ENCODE measurements around the gene ARHGAP21.

The ARHGAP21 gene

DNA sequence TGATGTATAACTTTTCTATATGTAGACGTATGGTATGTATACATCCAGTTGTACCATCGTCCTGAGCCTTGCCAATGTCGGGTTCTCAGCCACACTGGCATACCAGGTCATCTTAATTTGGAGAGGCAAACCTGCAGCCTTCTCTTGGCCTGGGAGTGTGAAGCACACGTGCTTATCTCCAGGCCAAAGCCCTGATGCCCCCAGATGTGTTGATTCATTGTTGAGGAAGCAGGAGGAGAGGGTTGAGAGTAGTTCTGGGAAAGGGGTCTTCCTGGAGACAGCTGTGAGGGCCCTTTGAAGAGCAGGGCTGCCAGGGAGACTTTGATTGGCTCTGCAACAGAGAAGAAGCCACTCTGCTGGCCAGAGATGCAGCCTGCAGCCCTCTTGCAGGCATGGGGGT, 155.6 kb downstream of the ARHGAP21 start:
- no peaks in the 10 kb centered on the region for H3K4me1 ChIP-seq (ENCODE audit: insufficient read depth, low read length)
- H3K27me3 ChIP-seq (ENCODE audit: insufficient read depth, low read length), result no peaks in the 10 kb centered on the region
- no peaks in the 10 kb centered on the region for H3K36me3 ChIP-seq (ENCODE audit: insufficient read depth, low read length)
- H3K9me3 ChIP-seq (ENCODE audit: low read length), result peaks cover 2% of the 10 kb centered on the region
- no peak overlapping the region for H3K4me3 ChIP-seq (ENCODE audit: low read length)
- H2AFZ ChIP-seq (ENCODE audit: low read depth, low read length), result no peak overlapping the region

GRCh38 chr10:24561453-24561852, 162.2 kb downstream of the ARHGAP21 start:
- H3K9me3 ChIP-seq (ENCODE audit: low read length), result no peaks in the 10 kb centered on the region
- H3K4me3 ChIP-seq (ENCODE audit: low read length), result no peak overlapping the region
- H2AFZ ChIP-seq (ENCODE audit: low read depth, low read length), result no peak overlapping the region
- no peaks in the 10 kb centered on the region for H3K27me3 ChIP-seq (ENCODE audit: insufficient read depth, low read length)
- no peaks in the 10 kb centered on the region for H3K36me3 ChIP-seq (ENCODE audit: insufficient read depth, low read length)
- peaks cover 2% of the 10 kb centered on the region for H3K4me1 ChIP-seq (ENCODE audit: insufficient read depth, low read length)

DNA sequence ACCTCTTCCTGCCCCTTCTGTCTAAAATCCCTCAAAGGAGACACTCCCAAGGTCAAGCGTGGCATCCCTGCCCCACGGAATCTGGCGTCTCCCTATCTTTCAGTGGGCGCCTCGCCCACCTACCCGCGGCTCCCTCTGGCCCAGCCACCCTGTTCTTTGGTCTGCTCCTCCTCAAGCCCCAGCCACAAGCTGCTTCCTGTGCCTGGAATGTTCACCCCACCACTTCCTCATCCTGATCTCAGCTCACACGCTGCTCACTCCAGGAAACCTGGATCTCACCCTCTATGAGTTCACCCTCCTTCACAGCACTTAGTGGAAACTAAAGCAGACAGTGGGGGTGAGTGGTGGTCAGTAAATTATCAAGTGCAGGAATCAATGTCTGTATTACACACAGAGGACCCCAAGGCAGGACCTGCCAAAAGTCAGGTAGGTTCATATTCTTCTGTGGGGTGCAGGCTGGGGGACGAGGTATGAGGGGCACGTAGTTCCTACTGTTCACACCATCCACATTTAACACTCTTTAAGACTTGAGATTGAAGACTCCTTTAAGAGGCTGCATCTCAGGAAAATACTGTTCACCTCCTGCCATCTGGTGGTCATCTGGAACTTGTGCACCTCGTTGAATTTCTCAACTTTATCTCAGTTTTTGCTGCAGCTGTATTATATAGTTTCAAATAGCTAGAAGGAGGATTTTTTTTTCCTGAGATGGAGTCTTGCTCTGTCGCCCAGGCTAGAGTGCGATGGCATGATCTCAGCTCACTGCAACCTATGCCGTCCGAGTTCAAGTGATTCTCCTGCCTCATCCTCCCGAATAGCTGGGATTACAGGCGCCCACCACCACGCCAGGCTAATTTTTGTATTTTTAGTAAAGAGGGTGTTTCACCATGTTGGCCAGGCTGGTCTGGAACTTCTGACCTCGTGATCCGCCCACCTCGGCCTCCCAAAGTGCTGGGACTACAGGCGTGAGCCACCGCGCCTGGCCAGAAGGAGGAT, 166.6 kb downstream of the ARHGAP21 start:
- Histone ChIP-seq H2AFZ (ENCODE audit: low read depth, low read length) (no peak overlapping the region), H3K27me3 (ENCODE audit: insufficient read depth, low read length) (no peaks in the 10 kb centered on the region), H3K4me1 (ENCODE audit: insufficient read depth, low read length) (peaks cover 5% of the 10 kb centered on the region), H3K4me3 (ENCODE audit: low read length) (no peak overlapping the region), H3K36me3 (ENCODE audit: insufficient read depth, low read length) (no peaks in the 10 kb centered on the region), H3K9me3 (ENCODE audit: low read length) (peaks cover 2% of the 10 kb centered on the region)

GRCh38 chr10:24556126-24556749, 167.4 kb downstream of the ARHGAP21 start:
- Histone ChIP-seq H3K27me3 (ENCODE audit: insufficient read depth, low read length) (no peaks in the 10 kb centered on the region), H3K36me3 (ENCODE audit: insufficient read depth, low read length) (no peaks in the 10 kb centered on the region), H2AFZ (ENCODE audit: low read depth, low read length) (no peak overlapping the region), H3K4me1 (ENCODE audit: insufficient read depth, low read length) (peaks cover 5% of the 10 kb centered on the region), H3K4me3 (ENCODE audit: low read length) (no peak overlapping the region), H3K9me3 (ENCODE audit: low read length) (peaks cover 2% of the 10 kb centered on the region)

GRCh38 chr10:24554036-24554435, 169.7 kb downstream of the ARHGAP21 start:
- Histone ChIP-seq H3K9me3 (ENCODE audit: low read length) (peaks cover 2% of the 10 kb centered on the region), H3K36me3 (ENCODE audit: insufficient read depth, low read length) (no peaks in the 10 kb centered on the region), H2AFZ (ENCODE audit: low read depth, low read length) (no peak overlapping the region), H3K27me3 (ENCODE audit: insufficient read depth, low read length) (no peaks in the 10 kb centered on the region), H3K4me3 (ENCODE audit: low read length) (no peak overlapping the region), H3K4me1 (ENCODE audit: insufficient read depth, low read length) (peaks cover 5% of the 10 kb centered on the region)

- Histone ChIP-seq H3K4me1 (ENCODE audit: insufficient read depth, low read length) (peaks cover 5% of the 10 kb centered on the region), H2AFZ (ENCODE audit: low read depth, low read length) (no peak overlapping the region), H3K9me3 (ENCODE audit: low read length) (peaks cover 2% of the 10 kb centered on the region), H3K36me3 (ENCODE audit: insufficient read depth, low read length) (no peaks in the 10 kb centered on the region), H3K4me3 (ENCODE audit: low read length) (no peak overlapping the region), H3K27me3 (ENCODE audit: insufficient read depth, low read length) (no peaks in the 10 kb centered on the region)
Observed at GRCh38 chr10:24553051-24553612, 170.6 kb downstream of the ARHGAP21 start.

- H3K27me3 ChIP-seq (ENCODE audit: insufficient read depth, low read length), result no peaks in the 10 kb centered on the region
- H3K4me3 ChIP-seq (ENCODE audit: low read length), result no peak overlapping the region
- no peak overlapping the region for H2AFZ ChIP-seq (ENCODE audit: low read depth, low read length)
- peaks cover 5% of the 10 kb centered on the region for H3K4me1 ChIP-seq (ENCODE audit: insufficient read depth, low read length)
- H3K36me3 ChIP-seq (ENCODE audit: insufficient read depth, low read length), result no peaks in the 10 kb centered on the region
- peaks cover 2% of the 10 kb centered on the region for H3K9me3 ChIP-seq (ENCODE audit: low read length)
Observed at GRCh38 chr10:24552346-24553016, 171.2 kb downstream of the ARHGAP21 start.

GRCh38 chr10:24551161-24551560, 172.5 kb downstream of the ARHGAP21 start:
- peaks cover 2% of the 10 kb centered on the region for H3K9me3 ChIP-seq (ENCODE audit: low read length)
- H3K4me3 ChIP-seq (ENCODE audit: low read length), result no peak overlapping the region
- no peak overlapping the region for H2AFZ ChIP-seq (ENCODE audit: low read depth, low read length)
- H3K36me3 ChIP-seq (ENCODE audit: insufficient read depth, low read length), result no peaks in the 10 kb centered on the region
- H3K27me3 ChIP-seq (ENCODE audit: insufficient read depth, low read length), result no peaks in the 10 kb centered on the region
- H3K4me1 ChIP-seq (ENCODE audit: insufficient read depth, low read length), result peaks cover under 1% of the 10 kb centered on the region

- Histone ChIP-seq H2AFZ (ENCODE audit: low read depth, low read length) (no peak overlapping the region), H3K36me3 (ENCODE audit: insufficient read depth, low read length) (no peaks in the 10 kb centered on the region), H3K9me3 (ENCODE audit: low read length) (peaks cover 2% of the 10 kb centered on the region), H3K27me3 (ENCODE audit: insufficient read depth, low read length) (no peaks in the 10 kb centered on the region), H3K4me3 (ENCODE audit: low read length) (no peak overlapping the region), H3K4me1 (ENCODE audit: insufficient read depth, low read length) (no peaks in the 10 kb centered on the region)
Observed at GRCh38 chr10:24550680-24551079, 173.0 kb downstream of the ARHGAP21 start.

GRCh38 chr10:24545585-24545984, 178.1 kb downstream of the ARHGAP21 start:
- Histone ChIP-seq H3K27me3 (ENCODE audit: insufficient read depth, low read length) (no peaks in the 10 kb centered on the region), H3K36me3 (ENCODE audit: insufficient read depth, low read length) (no peaks in the 10 kb centered on the region), H3K4me1 (ENCODE audit: insufficient read depth, low read length) (no peaks in the 10 kb centered on the region), H3K9me3 (ENCODE audit: low read length) (no peaks in the 10 kb centered on the region), H2AFZ (ENCODE audit: low read depth, low read length) (no peak overlapping the region), H3K4me3 (ENCODE audit: low read length) (no peak overlapping the region)

DNA sequence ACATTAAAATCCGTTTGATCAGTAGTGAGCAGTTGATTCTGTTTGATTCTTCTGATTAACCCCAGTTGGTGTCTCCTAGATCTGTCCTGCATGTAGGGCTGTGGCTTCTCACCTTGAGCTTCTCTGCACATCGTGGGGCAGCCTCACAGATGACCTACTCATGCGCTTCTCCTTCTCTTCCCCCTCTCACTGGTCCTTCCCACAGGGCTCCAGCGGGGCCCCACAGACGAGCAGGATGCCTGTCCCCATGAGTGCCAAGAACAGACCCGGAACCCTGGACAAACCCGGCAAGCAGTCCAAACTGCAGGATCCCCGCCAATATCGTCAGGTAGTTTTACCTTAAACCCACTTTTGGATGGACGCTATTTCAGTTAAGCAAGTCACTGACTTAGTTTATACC, 178.9 kb downstream of the ARHGAP21 start:
- Histone ChIP-seq H3K4me1 (ENCODE audit: insufficient read depth, low read length) (no peaks in the 10 kb centered on the region), H3K27me3 (ENCODE audit: insufficient read depth, low read length) (no peaks in the 10 kb centered on the region), H3K4me3 (ENCODE audit: low read length) (no peak overlapping the region), H3K36me3 (ENCODE audit: insufficient read depth, low read length) (no peaks in the 10 kb centered on the region), H3K9me3 (ENCODE audit: low read length) (no peaks in the 10 kb centered on the region), H2AFZ (ENCODE audit: low read depth, low read length) (no peak overlapping the region)

DNA sequence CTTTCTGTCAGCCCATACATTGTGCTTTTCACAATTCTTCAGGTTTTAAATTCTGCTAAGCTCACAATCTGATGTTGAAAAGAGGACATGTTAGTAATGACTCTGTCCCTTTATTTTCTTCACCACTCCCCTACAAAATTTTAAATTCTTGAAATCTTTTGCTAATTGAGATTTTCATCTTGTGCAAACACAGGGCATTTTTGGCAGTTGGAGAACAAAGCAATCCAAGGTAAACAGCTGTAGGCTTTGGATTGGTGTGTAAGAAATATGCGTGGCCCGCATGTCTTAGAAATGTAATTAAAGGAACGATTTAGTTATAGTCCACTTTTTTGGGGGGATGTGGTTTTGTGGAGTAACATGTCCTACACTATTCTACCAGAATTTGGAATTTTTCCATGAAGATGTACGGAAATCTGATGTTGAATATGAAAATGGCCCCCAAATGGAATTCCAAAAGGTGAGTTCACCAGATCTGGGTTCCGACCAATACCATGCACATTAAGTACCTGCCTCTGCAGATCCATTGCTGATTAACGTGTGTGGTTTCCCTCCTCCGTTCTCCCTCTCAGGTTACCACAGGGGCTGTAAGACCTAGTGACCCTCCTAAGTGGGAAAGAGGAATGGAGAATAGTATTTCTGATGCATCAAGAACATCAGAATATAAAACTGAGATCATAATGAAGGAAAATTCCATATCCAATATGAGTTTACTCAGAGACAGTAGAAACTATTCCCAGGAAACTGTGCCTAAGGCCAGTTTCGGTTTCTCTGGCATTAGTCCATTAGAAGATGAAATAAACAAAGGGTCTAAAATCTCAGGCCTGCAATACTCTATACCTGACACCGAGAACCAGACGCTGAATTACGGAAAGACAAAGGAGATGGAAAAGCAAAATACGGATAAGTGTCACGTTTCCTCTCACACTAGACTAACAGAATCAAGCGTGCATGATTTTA, 181.1 kb downstream of the ARHGAP21 start:
- Histone ChIP-seq H3K27me3 (ENCODE audit: insufficient read depth, low read length) (no peaks in the 10 kb centered on the region), H3K4me3 (ENCODE audit: low read length) (no peak overlapping the region), H3K36me3 (ENCODE audit: insufficient read depth, low read length) (no peaks in the 10 kb centered on the region), H3K9me3 (ENCODE audit: low read length) (no peaks in the 10 kb centered on the region), H2AFZ (ENCODE audit: low read depth, low read length) (no peak overlapping the region), H3K4me1 (ENCODE audit: insufficient read depth, low read length) (no peaks in the 10 kb centered on the region)
